GM20000 (cell line): ENCODE data around the gene KCNC4.

ENCODE experiments used
- DNase-seq: peaks from one replicate; pipeline ENCODE4 v3.0.0; 2012; ENCODE audit warnings: low spot score
- TF ChIP-seq, protein P1 (sequence below): IDR thresholded peaks from 2 replicates; pipeline ENCODE4 v1.5.1; 2012; ENCODE audit warnings: mild to moderate bottlenecking, control low read depth; ENCODE audit errors: extremely low read depth, missing control alignments

Gene KCNC4

DNA sequence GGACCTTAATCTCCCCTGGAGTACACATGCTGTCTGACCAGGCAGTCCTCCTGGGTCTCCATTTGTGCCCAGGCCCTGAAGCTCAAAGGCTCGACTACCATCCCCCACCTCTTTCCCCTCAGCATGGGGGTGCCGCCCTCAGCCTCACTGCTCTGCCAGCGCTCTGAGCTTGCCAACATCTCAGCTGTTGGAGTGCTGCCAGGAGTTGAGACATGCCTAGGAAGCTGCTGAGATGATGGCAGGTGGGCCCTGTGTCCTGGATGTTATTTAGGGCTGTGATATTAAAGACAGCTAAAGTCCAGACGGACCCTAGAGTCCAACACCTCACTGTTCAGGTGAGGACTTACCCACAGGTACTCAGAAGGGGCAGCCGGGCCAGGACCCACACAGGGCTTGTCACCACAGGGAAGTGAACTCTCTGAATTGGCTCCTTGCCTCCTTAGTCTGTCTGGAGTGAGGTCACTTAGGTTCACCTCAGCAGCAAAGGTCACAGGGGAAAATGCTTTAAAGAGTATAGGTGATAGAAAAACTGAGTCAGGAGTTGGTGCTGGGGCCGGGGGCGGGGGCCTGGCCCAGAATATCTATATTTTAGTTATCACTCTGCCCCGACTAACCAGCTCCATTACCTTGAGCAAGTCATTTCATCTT, 19.7 kb upstream of the KCNC4 start:
- DNase-seq, result no peak

DNA sequence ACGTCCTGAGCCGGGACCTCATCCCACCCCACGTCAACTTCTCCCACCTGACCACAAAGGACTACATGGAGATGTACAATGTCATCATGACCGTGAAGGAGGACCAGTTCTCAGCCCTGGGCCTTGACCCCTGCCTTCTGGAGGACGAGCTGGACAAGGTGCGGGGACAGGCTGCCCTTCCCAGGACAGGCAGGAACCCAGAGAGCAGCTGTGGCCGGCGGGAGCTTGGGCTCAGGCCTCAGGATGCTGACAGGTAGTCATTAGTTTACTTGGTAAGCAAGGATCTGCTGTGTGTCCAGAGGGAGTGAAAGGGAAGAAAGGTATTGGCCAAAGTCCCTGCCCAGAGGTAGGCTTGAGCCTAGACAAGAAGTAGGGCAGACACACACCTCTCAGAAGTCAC, 17.6 kb upstream of the KCNC4 start:
- DNase-seq, result no peak
- TF ChIP-seq, protein P1, sequence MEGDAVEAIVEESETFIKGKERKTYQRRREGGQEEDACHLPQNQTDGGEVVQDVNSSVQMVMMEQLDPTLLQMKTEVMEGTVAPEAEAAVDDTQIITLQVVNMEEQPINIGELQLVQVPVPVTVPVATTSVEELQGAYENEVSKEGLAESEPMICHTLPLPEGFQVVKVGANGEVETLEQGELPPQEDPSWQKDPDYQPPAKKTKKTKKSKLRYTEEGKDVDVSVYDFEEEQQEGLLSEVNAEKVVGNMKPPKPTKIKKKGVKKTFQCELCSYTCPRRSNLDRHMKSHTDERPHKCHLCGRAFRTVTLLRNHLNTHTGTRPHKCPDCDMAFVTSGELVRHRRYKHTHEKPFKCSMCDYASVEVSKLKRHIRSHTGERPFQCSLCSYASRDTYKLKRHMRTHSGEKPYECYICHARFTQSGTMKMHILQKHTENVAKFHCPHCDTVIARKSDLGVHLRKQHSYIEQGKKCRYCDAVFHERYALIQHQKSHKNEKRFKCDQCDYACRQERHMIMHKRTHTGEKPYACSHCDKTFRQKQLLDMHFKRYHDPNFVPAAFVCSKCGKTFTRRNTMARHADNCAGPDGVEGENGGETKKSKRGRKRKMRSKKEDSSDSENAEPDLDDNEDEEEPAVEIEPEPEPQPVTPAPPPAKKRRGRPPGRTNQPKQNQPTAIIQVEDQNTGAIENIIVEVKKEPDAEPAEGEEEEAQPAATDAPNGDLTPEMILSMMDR, result no peak

More for the DNA sequence above, 19.7 kb upstream of the KCNC4 start:
- TF ChIP-seq, protein P1, result no peak

DNA sequence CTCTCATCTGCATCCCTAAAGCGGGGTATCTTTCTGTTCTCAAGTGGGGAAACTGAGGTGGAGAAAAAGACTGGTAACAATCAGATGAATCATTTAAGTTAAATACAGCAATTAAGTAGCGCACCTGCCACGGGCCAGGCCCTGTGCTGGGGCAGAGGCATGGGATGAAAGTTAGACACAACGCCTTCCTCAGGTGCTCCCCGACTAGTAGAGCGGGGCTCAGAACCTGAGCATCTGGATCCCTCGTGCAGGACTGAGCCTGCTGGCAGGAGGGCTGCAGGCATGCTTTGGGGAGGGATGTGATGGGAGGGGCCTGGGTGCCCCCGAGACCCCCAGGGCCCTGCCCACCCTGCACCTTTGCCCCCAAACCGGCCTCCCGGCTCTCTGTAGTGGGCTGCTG, 14.9 kb upstream of the KCNC4 start:
- no peak for DNase-seq
- TF ChIP-seq, protein P1, result no peak

GRCh38 chr1:110196917-110197765, 13.0 kb upstream of the KCNC4 start:
- TF ChIP-seq, protein P1, result peak; percentile 84
- peak; percentile 85 for DNase-seq

GRCh38 chr1:110197905-110198629, 12.0 kb upstream of the KCNC4 start:
- DNase-seq, result no peak
- TF ChIP-seq, protein P1, result no peak

DNA sequence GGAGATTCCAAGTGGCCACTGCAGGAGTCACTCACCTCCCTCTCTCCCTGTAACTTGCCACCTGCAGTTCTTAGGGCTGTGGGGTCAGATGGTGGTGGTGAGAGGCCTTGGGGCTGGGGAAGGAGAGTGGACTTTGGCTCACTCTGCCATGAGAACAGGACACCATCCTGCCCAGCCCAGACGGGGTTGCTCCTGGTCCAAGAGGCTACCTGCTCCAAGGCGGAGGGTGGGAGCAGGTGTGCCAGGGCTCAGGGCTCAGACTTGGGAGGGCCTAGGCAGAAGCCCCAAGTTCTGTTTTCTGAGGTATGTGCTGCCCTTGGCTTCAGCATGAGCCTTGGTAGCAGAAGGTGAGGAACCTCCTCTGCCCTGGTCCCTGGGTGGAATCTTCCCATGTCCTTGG, 11.4 kb upstream of the KCNC4 start:
- TF ChIP-seq, protein P1, result no peak
- DNase-seq, result no peak

GRCh38 chr1:110200190-110200589, 9.9 kb upstream of the KCNC4 start:
- TF ChIP-seq, protein P1, result no peak
- DNase-seq, result no peak
